ENCODE data around the gene FAM3B. TPM values are rescaled to one million over a fixed set of nuclear protein-coding genes. Genes with fewer than 3 reads are reported as not detected.
A peak's percentile ranks its signal among the peaks of the same experiment; 100 is the strongest.

Gene FAM3B
- total and polyA plus RNA-seq, 9 of the 15 experiments (the other 6 are each of a cell fraction or from before 2014, with no cell fraction given): 0.04 to 0.18 (median 0.12) TPM; not detected in 5

GRCh38 chr21:41337515-41337914 lies 20.9 kb downstream of the FAM3B start:
- in situ Hi-C loops (cut with MboI): no loop called here
- no peak overlapping the region for H3K4me3 ChIP-seq

More at GRCh38 chr21:41337515-41337914, 20.9 kb downstream of the FAM3B start:
- H3K36me3 ChIP-seq (ENCODE audit: control insufficient read depth, insufficient read depth, low read length): no peaks in the 10 kb centered on the region
- H4K20me1 ChIP-seq (replicated peaks; ENCODE audit: control insufficient read depth, insufficient read depth, low read length): no peaks in the 10 kb centered on the region
- no peak overlapping the region for H3K27ac ChIP-seq (ENCODE audit: extremely low read depth, low read depth, low read length)
- no peaks in the 10 kb centered on the region for H3K27me3 ChIP-seq (ENCODE audit: control insufficient read depth in 2 of 2, insufficient read depth in 2 of 2, low read length in 2 of 2)
- TF ChIP-seq ZNF217 (CRISPR knock-in tag; IDR thresholded peaks at IDR 0.05) (no peak), RBFOX2 (IDR thresholded peaks at IDR 0.05; ENCODE audit: low read depth, low read length) (no peak), ZBTB33 (CRISPR knock-in tag; IDR thresholded peaks at IDR 0.05) (no peak), ZNF384 (IDR thresholded peaks at IDR 0.05; ENCODE audit: low read depth, low read length) (no peak), KDM1A (IDR thresholded peaks at IDR 0.05) (no peak), NEUROD1 (IDR thresholded peaks at IDR 0.05; ENCODE audit: borderline replicate concordance, low read depth, low read length, partially characterized antibody) (no peak), IFI16 (CRISPR knock-in tag; IDR thresholded peaks at IDR 0.05) (no peak), U2AF2 (optimal IDR thresholded peaks at IDR 0.05; ENCODE audit: low read depth, low read length) (no peak), SAP30 (IDR thresholded peaks at IDR 0.05; ENCODE audit: borderline replicate concordance, insufficient read depth, low read depth, low read length, poor library complexity, severe bottlenecking) (no peak), MCM5 (IDR thresholded peaks at IDR 0.05; ENCODE audit: low read depth) (no peak), MNT (conservative IDR thresholded peaks at IDR 0.05) (no peak), ELF1 (tag; IDR thresholded peaks at IDR 0.05) (no peak), DPF2 (IDR thresholded peaks at IDR 0.05) (no peak), POLR3G (IDR thresholded peaks at IDR 0.05; ENCODE audit: extremely low read depth, insufficient read length, insufficient replicate concordance) (no peak), ZNF165 (CRISPR knock-in tag; IDR thresholded peaks at IDR 0.05; ENCODE audit: borderline replicate concordance) (no peak), ZNF274 (IDR thresholded peaks at IDR 0.05; ENCODE audit: borderline replicate concordance, low read depth, low read length) (no peak), ZNF449 (CRISPR knock-in tag; IDR thresholded peaks at IDR 0.05) (no peak), HNRNPL (IDR thresholded peaks at IDR 0.05; ENCODE audit: low read depth, low read length) (no peak), IRF2 (CRISPR knock-in tag; IDR thresholded peaks at IDR 0.05) (no peak)
- H3K4me2 ChIP-seq (ENCODE audit: insufficient read depth, low read length): no peak overlapping the region
- ATAC-seq (no peak), FAIRE-seq (peak; percentile 40), DNase-seq (ENCODE audit: extremely low read depth in 1 of 4, low spot score in 3 of 4) (no peak)
- WGBS (ENCODE audit: insufficient coverage, low coverage, missing lambda C conversion rate): 0% methylated on average over 3 of the region's 3 CpGs
- H2AFZ ChIP-seq (ENCODE audit: low read depth, low read length): no peak overlapping the region
- intact Hi-C loops (cut with micrococcal nuclease): no loop called here
- ChIA-PET POLR2A (interaction anchor here (0.6 kb wide), 1 partner anchor 37 kb away, joined by 3 read pairs; no protein-coding TSS in a partner anchor), CTCF (ENCODE audit: low intra/inter-chr PET ratio) (no interaction called here)
- no peaks in the 10 kb centered on the region for H3K79me2 ChIP-seq (ENCODE audit: control insufficient read depth, insufficient read depth, low read length)
- no TSS peak for BruUV-seq (replicated peaks)
- H3K4me1 ChIP-seq (replicated peaks in 1 of 2; ENCODE audit: control insufficient read depth in 2 of 2, insufficient read depth in 2 of 2, low read length in 2 of 2): no peaks in the 10 kb centered on the region
- H3K9me3 ChIP-seq (replicated peaks; ENCODE audit: control insufficient read depth, insufficient read depth, low read depth, low read length): no peaks in the 10 kb centered on the region
- no peaks in the 10 kb centered on the region for H3K9me1 ChIP-seq (ENCODE audit: control insufficient read depth, insufficient read depth, low read length)
- no peak overlapping the region for H3K9ac ChIP-seq (ENCODE audit: insufficient read depth in 1 of 2, low read depth in 2 of 2, low read length in 2 of 2)
